Activated naive CD4-positive, alpha-beta T cell treated with anti-CD3 and anti-CD28 coated beads for 36 hours (primary cell): Measurements from ENCODE around the gene MYMX. TPM values are rescaled to one million over a fixed set of nuclear protein-coding genes. Genes with fewer than 3 reads are reported as not detected.

Source experiments
- CTCF ChIA-PET: fragments of 350-600 bp; sonication (Branson Sonifier 250); formaldehyde crosslinking; loops from one replicate; lab custom pipeline; 2021; ENCODE audit warnings: antibody characterized with exemption; lab: Charles Lee
- DNase-seq: peaks from one replicate; pipeline ENCODE4 v3.0.0-alpha.2; 2020
- H3K27ac Mint-ChIP-seq: one replicate; pipeline ENCODE4 v1.8.0; 2021; ENCODE audit warnings: mild to moderate bottlenecking, mixed read lengths
- H3K27me3 Mint-ChIP-seq: one replicate; pipeline ENCODE4 v1.8.0; 2021; ENCODE audit warnings: low read depth, mixed read lengths
- H3K36me3 Mint-ChIP-seq: one replicate; pipeline ENCODE4 v1.8.0; 2021; ENCODE audit warnings: low read depth, mixed read lengths
- H3K4me1 Mint-ChIP-seq: one replicate; pipeline ENCODE4 v1.8.0; 2021; ENCODE audit warnings: low read depth, mixed read lengths
- H3K4me3 Mint-ChIP-seq: one replicate; pipeline ENCODE4 v1.8.0; 2021; ENCODE audit warnings: mild to moderate bottlenecking, moderate library complexity, mixed read lengths
- H3K9me3 Mint-ChIP-seq: one replicate; pipeline ENCODE4 v1.8.0; 2021; ENCODE audit warnings: mixed read lengths
- intact Hi-C: fragments of 100-400 bp; cut with micrococcal nuclease; formaldehyde crosslinking; loops from one replicate; pipeline ENCODE4 v1.15.1; 2023
- total RNA-seq, 2 experiments: library from RNA; stranded (reverse); gene quantifications; one replicate each; pipeline ENCODE4 v1.2.3, GENCODE V29; 2021

MYMX gene
- total RNA-seq, 2 experiments from 2014 or later = not detected

DNA sequence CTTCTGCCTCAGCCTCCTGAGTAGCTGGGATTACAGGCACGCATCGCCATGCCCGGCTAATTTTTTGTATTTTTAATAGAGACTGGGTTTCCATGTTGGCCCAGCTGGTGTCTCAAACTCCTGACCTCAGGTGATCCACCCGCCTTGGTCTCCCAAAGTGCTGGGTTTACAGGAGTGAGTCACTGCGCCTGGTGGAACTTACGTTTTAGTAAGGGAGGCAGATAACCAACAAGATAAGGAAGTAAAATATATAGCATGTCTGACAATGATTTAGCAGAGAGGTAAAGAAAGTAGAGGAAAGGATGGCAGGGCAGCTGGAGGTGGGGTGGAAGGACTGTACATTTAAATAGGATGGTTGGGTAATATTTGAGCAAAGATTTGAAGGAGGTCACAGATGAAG is 12.8 kb upstream of the MYMX start:
- Mint-ChIP-seq H3K9me3 (no peaks in the 10 kb centered on the region), H3K4me3 (no peak overlapping the region), H3K27me3 (no peaks in the 10 kb centered on the region), H3K27ac (no peak overlapping the region), H3K4me1 (no peaks in the 10 kb centered on the region), H3K36me3 (no peaks in the 10 kb centered on the region)
- intact Hi-C loops = no loop called here
- CTCF ChIA-PET = interaction anchor here (2.3 kb wide), 1 partner anchor 11 kb away, joined by 6 read pairs; no protein-coding TSS in a partner anchor
- DNase-seq = no peak

DNA sequence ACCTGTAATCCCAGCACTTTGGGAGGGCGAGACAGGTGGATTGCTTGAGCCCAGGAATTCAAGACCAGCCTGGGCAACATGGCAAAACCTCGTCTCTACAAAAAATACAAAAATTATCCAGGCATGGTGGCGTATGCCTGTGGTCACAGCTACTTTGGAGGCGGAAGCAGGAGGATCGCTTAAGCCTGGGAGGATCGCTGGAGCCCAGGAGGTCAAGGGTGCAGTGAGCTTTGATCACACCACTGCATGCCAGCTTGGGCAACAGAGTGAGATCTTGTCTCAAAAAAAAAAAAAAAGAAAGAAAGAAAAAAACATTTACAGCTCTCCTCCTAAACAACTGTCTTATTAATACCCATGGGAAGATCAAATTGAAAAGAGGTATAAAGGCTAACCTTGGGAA is 8.8 kb upstream of the MYMX start:
- Mint-ChIP-seq H3K27ac (no peak overlapping the region), H3K27me3 (no peaks in the 10 kb centered on the region), H3K36me3 (no peaks in the 10 kb centered on the region), H3K9me3 (no peaks in the 10 kb centered on the region), H3K4me1 (no peaks in the 10 kb centered on the region), H3K4me3 (no peak overlapping the region)
- intact Hi-C loops = no loop called here
- CTCF ChIA-PET = interaction anchor here (0.6 to 2.1 kb wide), 2 partner anchors 35 to 164 kb away, joined by 3 to 5 read pairs; no protein-coding TSS in a partner anchor
- DNase-seq = no peak

DNA sequence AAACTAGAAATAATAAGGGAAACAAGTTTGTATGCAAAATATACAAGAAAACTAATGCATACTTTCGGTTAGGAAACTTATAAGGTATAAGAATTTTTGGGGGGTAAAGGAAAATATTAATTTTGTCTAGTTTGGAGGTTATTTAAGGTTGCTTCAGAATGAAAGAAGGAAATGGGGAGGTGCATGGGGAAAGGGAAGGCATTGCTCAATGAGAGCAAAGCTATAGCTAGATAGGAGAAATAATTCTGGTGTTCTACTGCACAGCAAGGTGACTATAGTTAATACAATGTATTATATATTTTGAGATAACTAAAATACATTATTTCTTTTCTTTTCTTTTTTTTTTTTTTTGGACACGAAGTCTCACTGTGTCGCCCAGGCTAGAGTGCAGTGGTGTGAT is 5.4 kb upstream of the MYMX start:
- Mint-ChIP-seq H3K36me3 (no peaks in the 10 kb centered on the region), H3K4me3 (no peak overlapping the region), H3K4me1 (no peaks in the 10 kb centered on the region), H3K27ac (no peak overlapping the region), H3K27me3 (no peaks in the 10 kb centered on the region), H3K9me3 (no peaks in the 10 kb centered on the region)
- CTCF ChIA-PET = no interaction called here
- no peak for DNase-seq
- intact Hi-C loops = no loop called here

DNA sequence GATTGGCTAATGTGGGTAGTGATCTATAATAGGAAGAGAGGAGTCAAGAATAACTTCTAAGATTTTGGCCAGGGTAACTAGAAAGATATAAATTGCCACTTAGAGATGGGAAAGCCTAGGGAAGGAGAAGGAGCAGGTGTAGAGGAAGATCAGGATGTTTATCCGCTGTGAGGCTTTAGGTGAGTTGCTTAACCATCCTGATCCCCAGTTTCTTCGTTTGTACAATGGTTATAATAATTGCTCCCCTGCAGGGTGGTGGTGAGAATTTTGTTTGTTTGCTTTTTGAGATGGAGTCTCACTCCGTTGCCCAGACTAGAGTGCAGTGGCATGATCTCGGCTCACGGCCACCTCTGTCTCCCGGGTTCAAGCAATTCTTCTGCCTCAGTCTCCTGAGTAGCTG is 2.4 kb upstream of the MYMX start:
- no peaks in the 10 kb centered on the region for H3K36me3 Mint-ChIP-seq
- peaks cover 6% of the 10 kb centered on the region for H3K4me1 Mint-ChIP-seq
- H3K4me3 Mint-ChIP-seq = no peak overlapping the region
- H3K27ac Mint-ChIP-seq = no peak overlapping the region
- H3K27me3 Mint-ChIP-seq = peaks cover 2% of the 10 kb centered on the region
- no peaks in the 10 kb centered on the region for H3K9me3 Mint-ChIP-seq
- no peak for DNase-seq
- intact Hi-C loops = no loop called here
- CTCF ChIA-PET = no interaction called here

DNA sequence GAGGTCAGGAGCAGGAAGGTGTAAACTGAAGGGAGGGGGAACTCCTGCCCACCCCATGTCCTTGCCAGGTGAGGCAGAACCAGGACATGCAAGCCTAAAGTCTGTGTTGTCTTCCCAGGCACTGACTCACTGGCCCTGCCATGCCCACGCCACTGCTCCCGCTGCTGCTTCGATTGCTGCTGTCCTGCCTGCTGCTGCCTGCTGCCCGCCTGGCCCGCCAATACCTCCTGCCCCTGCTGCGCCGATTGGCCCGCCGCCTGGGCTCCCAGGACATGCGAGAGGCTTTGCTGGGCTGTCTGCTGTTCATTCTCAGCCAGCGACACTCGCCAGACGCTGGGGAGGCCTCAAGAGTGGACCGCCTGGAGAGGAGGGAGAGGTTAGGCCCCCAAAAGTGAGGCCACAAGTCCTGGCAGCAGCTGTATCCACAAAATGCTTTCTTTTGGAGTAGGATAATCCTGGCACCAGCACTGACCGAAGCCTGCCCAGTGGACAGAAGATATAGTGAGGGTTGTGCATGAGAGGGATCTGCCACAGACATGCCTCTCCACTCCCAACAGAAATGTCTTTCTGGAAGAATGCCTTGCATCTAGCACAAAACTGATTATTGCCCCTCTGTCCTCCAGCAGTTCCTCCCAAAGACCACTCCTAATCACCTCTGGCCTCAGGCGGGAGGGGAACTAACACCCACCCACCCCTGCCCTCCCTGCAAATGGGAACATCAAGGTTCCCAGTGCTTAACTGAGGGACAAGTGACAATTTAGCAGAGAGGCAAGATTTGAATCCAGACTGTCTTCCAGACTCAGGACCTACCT is 812 bp downstream of the MYMX start:
- H3K9me3 Mint-ChIP-seq = no peaks in the 10 kb centered on the region
- H3K4me3 Mint-ChIP-seq = no peak overlapping the region
- H3K36me3 Mint-ChIP-seq = no peaks in the 10 kb centered on the region
- intact Hi-C loops = no loop called here
- CTCF ChIA-PET = interaction anchor here (1.0 kb wide), 1 partner anchor 19 kb away, joined by 6 read pairs; no protein-coding TSS in a partner anchor
- no peak for DNase-seq
- peaks cover 23% of the 10 kb centered on the region for H3K4me1 Mint-ChIP-seq
- H3K27me3 Mint-ChIP-seq = peaks cover 2% of the 10 kb centered on the region
- no peak overlapping the region for H3K27ac Mint-ChIP-seq

DNA sequence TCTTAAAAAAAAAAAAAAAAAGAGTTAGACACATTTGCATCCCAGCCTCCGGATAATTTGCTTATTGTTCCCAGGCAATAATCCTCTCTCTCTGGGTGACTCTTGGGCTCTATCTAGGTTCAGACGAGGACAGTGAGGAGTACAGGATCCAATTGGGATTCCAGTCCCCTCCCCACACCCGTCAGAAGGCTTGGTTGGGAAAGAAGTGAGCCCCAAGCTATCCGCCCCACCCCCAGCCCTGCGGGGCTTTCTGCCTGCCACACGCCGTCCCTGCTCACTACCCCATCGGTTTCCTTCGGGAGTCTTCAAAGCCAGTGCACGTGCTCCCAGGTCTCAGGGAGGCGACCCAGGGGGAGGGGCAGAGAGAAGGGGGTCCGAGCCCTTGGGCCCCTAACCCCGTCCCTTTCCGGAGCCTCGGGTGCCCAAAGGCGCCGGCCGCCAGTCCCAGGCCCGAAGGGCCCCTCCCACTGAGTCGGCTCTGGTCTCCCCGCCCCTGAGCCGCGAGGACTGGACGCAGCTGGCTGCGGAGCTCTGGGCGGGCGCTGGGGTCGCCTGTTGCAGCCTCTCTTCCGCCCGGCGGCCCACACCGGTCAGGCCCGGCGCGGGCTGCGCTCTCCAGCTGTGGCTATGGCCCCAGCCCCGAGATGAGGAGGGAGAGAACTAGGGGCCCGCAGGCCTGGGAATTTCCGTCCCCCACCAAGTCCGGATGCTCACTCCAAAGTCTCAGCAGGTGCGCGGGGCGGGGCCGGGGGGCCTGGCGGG is 2.5 kb downstream of the MYMX start:
- Mint-ChIP-seq H3K4me1 (peaks cover 30% of the 10 kb centered on the region), H3K27ac (no peak overlapping the region), H3K36me3 (no peaks in the 10 kb centered on the region), H3K4me3 (peak overlapping the region; percentile 55), H3K27me3 (peaks cover 2% of the 10 kb centered on the region), H3K9me3 (no peaks in the 10 kb centered on the region)
- intact Hi-C loops = no loop called here
- DNase-seq = peak; percentile 31
- CTCF ChIA-PET = interaction anchor here (1.3 kb wide), 1 partner anchor 16 kb away, joined by 3 read pairs; no protein-coding TSS in a partner anchor

DNA sequence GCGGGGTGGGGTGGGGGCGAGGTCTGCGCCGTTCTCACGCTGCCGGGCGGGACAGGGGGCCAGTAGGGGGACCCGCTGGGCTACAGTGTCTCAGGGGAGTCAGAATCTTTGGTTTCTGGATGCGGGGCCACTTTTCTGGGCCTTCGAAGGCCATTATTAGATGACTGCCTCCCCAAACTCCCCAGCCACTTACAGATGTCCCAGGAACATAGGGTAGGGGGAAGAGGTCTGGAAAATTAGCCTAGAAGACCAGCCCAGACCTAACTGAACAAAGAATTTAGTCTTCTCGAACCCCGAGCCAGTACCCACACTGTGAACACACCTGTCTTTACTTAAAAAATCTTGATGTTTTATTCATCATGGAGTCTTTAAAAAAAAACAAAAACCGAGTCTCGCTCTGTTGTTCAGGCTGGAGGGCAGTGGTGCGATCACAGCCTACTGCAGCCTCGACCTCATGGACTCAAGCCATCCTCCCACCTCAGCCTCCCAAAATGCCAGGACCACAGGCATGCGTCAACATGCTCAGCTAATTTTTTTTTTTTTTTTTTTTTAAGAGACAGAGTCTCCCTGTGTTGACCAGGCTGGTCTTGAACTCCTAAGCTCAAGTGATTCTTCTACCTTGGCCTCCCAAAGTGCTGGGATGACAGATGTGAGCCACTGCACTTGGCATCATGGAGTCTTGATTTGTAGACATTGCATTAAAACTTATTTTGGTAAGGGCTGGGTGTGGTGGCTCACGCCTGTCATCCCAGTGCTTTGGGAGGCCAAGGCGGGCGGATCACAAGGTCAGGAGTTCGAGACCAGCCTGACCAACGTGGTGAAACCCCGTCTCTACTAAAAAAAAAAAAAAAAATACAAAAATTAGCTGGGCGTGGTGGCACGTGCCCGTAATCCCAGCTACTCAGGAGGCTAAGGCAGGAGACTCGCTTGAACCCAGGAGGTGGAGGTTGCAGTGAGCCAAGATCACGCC is 3.4 kb downstream of the MYMX start:
- CTCF ChIA-PET = interaction anchor here (0.6 to 1.3 kb wide), 4 partner anchors 15 to 118 kb away, joined by 3 to 6 read pairs (median 4); no protein-coding TSS in a partner anchor
- no peak for DNase-seq
- intact Hi-C loops = loop anchor here (2.0 to 5.0 kb wide), 3 partner anchors 37 to 92 kb away; partner anchors contain the start of genes AARS2 and SLC35B2
- Mint-ChIP-seq H3K9me3 (no peaks in the 10 kb centered on the region), H3K36me3 (peaks cover 2% of the 10 kb centered on the region), H3K27ac (no peak overlapping the region), H3K27me3 (peaks cover 2% of the 10 kb centered on the region), H3K4me3 (no peak overlapping the region), H3K4me1 (peaks cover 39% of the 10 kb centered on the region)

DNA sequence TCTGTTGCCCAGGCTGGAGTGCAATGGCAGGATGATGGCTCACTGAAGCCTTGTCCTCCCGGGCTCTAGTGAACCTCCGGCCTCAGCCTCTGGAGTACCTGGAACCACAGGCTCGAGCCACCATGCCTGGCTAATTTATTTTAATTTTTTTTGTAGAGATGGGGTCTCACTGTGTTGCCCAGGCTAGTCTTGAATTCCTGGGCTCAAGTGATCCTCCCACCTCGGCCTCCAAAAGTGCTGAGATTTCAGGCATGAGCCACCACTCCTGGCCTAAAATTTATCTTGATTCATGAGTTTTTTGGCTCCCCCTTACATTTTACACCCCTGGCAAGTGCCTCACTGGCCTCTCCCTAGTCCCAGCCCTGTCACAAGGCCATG is 4.2 kb downstream of the MYMX start:
- CTCF ChIA-PET = interaction anchor here (0.6 to 5.9 kb wide), 7 partner anchors 9 to 118 kb away, joined by 3 to 77 read pairs (median 5); partner anchors contain the start of genes MRPL14 and TMEM63B
- Mint-ChIP-seq H3K27me3 (peaks cover 2% of the 10 kb centered on the region), H3K27ac (peak overlapping the region; percentile 21), H3K4me1 (peaks cover 45% of the 10 kb centered on the region), H3K4me3 (no peak overlapping the region), H3K36me3 (peaks cover 3% of the 10 kb centered on the region), H3K9me3 (no peaks in the 10 kb centered on the region)
- intact Hi-C loops = loop anchor here (1.0 to 5.0 kb wide), 6 partner anchors 16 to 117 kb away; partner anchors contain the start of genes AARS2, NFKBIE and SLC35B2
- DNase-seq = no peak

DNA sequence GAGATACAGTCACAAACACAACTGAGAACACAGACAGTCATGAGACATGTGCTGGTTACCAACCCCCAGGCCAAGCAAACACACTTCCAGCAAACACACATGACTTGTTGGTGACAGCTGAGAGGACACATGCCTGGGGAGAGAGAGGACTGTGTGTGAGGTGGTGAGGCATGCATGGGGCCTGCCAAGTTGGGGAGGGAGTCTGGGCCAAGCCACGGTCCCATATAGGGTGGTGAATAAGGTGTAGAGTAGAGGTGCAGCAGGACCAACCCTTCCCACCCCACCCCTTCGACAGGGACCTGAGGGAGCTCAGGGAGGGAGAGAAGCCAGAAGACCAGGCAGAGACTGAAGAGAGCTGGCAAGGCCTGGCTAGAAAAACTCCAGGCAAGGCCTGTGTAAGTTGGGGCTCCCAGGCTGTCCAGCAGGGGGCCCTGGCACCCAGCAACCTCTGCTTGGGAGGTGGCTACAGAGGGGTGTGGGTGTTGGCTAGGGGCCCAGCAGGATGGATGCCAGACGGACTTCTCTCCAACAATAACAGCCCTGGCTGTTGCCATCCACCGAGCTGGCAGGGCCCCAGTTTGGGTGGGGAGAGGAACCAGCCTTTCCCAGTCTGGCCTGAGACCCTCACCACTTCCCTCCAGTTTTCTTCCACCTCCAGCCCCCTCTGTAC is 4.7 kb downstream of the MYMX start:
- no peaks in the 10 kb centered on the region for H3K9me3 Mint-ChIP-seq
- CTCF ChIA-PET = interaction anchor here (1.0 to 5.9 kb wide), 6 partner anchors 9 to 94 kb away, joined by 3 to 77 read pairs (median 4); partner anchors contain the start of genes MRPL14 and TMEM63B
- peaks cover 5% of the 10 kb centered on the region for H3K36me3 Mint-ChIP-seq
- H3K4me1 Mint-ChIP-seq = peaks cover 49% of the 10 kb centered on the region
- H3K4me3 Mint-ChIP-seq = no peak overlapping the region
- intact Hi-C loops = loop anchor here (1.0 to 5.0 kb wide), 6 partner anchors 16 to 117 kb away; partner anchors contain the start of genes AARS2, NFKBIE and SLC35B2
- H3K27ac Mint-ChIP-seq = peak overlapping the region; percentile 21
- H3K27me3 Mint-ChIP-seq = peaks cover 2% of the 10 kb centered on the region
- DNase-seq = peak; percentile 86

DNA sequence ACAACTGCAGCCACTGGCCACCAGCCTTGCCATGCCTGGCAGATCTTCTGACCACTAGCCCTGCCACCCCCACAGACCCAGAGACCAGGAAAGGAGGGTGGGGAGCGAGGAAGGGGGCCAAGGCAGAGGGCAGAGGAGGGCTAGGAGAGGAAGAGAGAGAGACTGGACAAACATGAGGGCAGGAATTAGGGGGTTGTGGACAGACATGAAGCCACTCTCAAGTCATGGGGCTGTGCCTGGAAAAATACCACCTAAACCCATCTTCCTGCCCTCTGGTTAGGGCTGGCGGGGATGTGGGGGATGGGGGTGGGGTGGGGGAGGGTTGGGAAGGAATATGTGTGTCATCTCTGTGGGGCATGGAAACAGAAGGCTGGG is 5.2 kb downstream of the MYMX start:
- no peaks in the 10 kb centered on the region for H3K9me3 Mint-ChIP-seq
- CTCF ChIA-PET = interaction anchor here (1.0 to 5.9 kb wide), 6 partner anchors 10 to 94 kb away, joined by 3 to 77 read pairs (median 4); partner anchors contain the start of genes MRPL14 and TMEM63B
- peaks cover 7% of the 10 kb centered on the region for H3K36me3 Mint-ChIP-seq
- no peak for DNase-seq
- intact Hi-C loops = loop anchor here (1.0 to 5.0 kb wide), 7 partner anchors 15 to 165 kb away; partner anchors contain the start of genes AARS2, CDC5L, NFKBIE and SLC35B2
- H3K27ac Mint-ChIP-seq = no peak overlapping the region
- H3K4me1 Mint-ChIP-seq = peaks cover 53% of the 10 kb centered on the region
- H3K27me3 Mint-ChIP-seq = peaks cover 2% of the 10 kb centered on the region
- no peak overlapping the region for H3K4me3 Mint-ChIP-seq
